Hematopoietic multipotent progenitor cell treated with erythropoietin and hydrocortisone succinate and interleukin-3 and kit ligand, for 4 days (in vitro differentiated cells): ENCODE measurements around the gene PGBD1.
"Not testable (repeated sequence)": the region's sequence is repeated elsewhere in the genome, so short reads cannot be mapped to it uniquely, and the experiment has no call there.

ENCODE experiments used
- DNase-seq: peaks from one replicate; pipeline ENCODE4 v3.0.0-alpha.2; 2015

Gene PGBD1

GRCh38 chr6:28274888-28275287 lies 6.5 kb upstream of the PGBD1 start:
- DNase-seq = no peak

GRCh38 chr6:28277746-28278145 lies 3.6 kb upstream of the PGBD1 start:
- no peak for DNase-seq

GRCh38 chr6:28280595-28281287 lies 631 bp upstream of the PGBD1 start:
- DNase-seq = peak; percentile 12

DNA sequence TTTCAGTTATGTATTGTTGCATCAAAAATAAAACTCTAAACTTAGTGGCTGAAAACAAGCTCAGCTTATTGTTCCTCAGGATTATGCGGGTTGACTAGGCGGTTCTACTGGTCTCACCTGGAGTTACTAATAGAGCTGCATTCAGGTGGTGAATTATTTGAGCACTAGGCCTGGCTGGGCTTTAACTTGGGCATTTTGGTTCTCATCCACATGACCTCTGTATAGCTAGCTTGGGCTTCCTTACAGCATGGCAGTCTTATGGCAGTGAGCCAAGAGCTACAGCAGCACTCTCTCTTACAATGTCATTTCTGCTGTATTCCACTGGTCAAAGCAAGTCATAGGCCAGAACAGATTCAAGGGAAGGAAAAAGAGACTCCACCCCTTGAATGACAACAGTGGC lies 1.6 kb downstream of the PGBD1 start:
- peak; percentile 48 for DNase-seq

DNA sequence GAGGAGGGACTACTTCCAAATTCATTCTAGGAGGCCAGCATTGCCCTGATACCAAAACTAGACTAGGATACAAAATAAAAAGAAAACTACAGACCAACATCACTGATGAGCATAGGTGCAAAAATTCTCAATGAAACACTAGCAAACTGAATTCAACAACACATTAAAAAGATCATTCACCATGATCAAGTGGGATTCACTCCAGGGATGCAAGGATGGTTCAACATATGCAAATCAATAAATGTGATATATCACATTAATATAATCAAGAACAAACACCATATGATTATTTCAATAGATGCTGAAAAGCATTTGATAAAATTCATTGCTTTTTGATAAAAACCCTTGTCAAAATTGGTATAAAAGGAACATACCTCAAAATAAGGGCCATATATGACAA lies 10.2 kb downstream of the PGBD1 start:
- DNase-seq = no peak

- no peak for DNase-seq
Measured at GRCh38 chr6:28295326-28295725, 14.0 kb downstream of the PGBD1 start.

DNA sequence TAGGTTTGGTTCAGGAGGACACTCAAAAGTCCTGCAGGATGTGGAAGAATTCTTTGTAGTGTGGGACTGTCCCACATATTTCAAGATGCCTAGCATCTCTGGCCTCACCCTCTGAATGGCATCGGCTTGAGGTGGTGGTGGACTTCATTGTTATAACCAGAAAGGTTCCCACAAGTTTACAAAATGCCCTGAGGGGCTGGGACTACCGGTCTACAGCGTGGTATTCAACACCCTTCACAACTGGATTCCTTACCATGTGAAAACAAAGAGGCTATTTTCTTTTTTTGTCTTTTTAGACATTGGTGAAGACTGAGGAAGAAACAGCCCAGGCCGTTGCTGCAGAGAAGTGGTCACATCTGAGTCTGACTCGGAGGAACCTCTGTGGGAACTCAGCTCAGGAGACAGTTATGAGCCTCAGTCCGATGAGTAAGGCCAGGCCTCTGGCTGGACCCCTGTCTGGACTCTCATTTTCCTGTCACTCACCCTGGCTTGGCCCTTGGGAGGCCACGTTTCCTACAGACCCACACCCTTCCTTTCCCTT lies 15.2 kb downstream of the PGBD1 start:
- DNase-seq = no peak

- DNase-seq = no peak
Measured at GRCh38 chr6:28303570-28303969, 22.2 kb downstream of the PGBD1 start.

DNA sequence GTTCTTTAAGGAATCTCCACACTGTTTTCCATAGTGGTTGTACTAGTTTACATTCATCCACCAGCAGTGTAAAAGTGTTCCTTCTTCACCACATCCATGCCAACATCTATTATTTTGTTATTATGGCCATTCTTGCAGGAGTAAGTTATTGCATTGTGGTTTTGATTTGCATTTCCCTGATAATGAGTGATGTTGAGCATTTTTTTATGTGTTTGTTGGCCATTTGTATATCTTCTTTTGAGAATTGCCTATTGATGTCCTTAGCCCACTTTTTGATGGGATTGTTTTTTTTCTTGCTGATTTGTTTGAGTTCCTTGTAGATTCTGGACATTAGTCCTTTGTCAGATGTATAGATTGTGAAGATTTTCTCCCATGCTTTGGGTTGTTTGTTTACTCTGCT lies 25.0 kb downstream of the PGBD1 start:
- DNase-seq = not testable (repeated sequence)

GRCh38 chr6:28311139-28311823 lies 29.9 kb downstream of the PGBD1 start:
- no peak for DNase-seq

DNA sequence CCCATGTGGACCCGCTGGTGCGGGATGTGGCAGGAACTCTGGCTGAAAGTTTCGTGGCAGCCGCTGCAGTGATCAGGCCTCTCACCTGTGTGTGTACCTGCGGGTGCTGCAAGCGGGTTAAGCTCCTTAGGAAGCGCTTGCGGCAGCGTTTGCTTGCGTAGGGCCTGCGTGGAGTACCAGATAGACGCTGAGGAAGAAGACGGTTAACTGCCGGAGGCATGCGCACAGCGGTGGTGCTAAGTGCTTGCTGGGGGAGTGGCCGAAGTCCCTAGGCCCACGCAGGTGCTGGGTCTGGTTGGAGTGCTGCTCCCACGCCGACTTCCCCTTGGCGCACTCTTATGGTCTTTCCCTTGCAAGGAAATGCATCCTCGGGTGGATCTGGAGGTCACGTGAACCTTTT lies 31.6 kb downstream of the PGBD1 start:
- DNase-seq = no peak

DNA sequence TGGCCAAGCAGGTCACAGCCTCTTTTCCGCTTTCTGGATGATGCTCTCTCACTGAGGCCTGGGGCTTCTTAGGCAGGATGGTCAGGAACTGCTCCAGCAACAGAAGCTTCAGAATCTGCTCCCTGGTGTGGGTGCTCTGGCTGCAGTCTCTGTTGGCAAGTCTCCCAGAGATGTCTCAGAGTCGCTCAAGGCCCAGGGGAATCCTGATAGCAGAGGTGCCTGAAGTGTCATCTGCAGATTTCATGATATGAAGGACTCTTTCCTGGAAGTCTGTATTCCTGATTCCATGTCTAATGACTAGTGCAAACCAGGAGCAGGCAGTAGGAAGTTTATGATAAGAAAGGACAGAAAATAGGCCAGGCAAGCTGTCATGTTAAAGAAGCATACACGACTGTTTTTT lies 34.3 kb downstream of the PGBD1 start:
- peak; percentile 39 for DNase-seq

DNA sequence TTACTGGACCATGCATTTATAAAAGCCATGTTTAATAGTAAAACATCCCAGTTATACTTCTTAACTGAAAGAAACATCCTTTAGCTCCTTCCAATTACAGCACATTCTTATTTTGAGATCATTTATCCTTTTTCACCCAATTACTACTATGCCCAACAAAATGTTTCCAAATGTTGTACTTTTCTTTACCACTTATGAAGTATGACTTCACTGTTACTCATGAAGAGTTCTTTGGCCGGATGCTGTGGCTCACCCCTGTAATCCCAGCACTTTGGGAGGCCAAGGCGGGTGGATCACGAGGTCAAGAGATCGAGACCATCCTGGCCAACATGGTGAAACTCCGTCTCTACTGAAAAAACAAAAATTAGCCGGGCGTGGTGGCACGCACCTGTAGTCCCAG lies 36.5 kb downstream of the PGBD1 start:
- DNase-seq = not testable (repeated sequence)

GRCh38 chr6:28322661-28323060 lies 41.3 kb downstream of the PGBD1 start:
- DNase-seq = no peak

DNA sequence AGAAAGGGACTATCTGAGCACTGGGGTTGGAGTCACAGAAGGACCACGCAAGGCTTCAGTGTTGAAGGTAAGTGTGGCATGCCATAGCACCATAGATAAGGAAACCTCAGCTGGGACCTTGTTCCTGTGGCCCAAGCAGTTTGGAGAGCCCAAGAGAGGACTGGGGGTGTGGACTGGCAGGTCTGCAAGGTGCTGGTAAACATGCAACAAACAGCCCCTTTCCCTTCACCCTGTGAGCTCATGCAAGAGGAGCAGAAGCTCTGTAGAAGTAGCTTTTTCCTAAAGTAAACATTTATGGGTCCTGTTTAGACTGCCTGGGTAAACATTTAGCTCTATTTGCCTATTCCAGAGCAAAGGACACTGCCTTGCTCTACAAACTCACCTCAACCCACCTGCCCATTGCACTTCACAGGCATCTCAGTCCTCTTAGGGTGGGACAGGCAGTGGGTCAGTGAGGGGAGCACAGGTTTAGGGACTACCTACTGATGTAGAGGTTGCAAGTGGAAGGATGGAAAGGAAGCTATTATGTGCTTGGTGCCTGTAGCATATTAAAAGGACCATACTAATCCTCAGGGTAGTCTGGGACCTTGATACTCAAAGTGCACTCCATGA lies 42.5 kb downstream of the PGBD1 start:
- no peak for DNase-seq

- DNase-seq = no peak
Measured at GRCh38 chr6:28326371-28326948, 45.1 kb downstream of the PGBD1 start.

GRCh38 chr6:28330041-28330440 lies 48.7 kb downstream of the PGBD1 start:
- DNase-seq = peak; percentile 68

DNA sequence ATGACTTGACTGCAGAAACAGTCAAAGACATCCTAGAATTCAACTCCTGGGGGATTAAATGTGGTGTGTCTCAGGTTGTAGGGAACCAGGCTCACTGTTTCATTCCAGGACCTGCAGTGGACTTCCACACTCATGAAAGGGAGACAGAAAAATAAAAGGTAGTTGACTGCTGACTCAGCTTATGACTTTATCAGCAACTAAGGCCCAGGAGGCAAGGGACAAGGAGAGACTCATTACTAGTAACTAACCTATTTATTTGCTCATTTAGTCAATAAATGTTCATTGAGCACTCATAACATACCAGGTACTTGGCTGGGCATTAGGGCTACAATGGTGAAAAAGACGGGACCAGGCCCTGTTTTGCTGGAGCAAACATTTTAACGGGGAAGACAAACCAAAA lies 51.7 kb downstream of the PGBD1 start:
- DNase-seq = no peak

- DNase-seq = no peak
Measured at GRCh38 chr6:28333599-28334018, 52.2 kb downstream of the PGBD1 start.

GRCh38 chr6:28334286-28335039 lies 53.1 kb downstream of the PGBD1 start:
- no peak for DNase-seq

GRCh38 chr6:28335040-28335563 lies 53.7 kb downstream of the PGBD1 start:
- peak; percentile 92 for DNase-seq

- DNase-seq = peak; percentile 99
Measured at GRCh38 chr6:28335564-28336283, 54.4 kb downstream of the PGBD1 start, which contains the start of gene ZSCAN31. TSS of gene ZSCAN31 (minus strand) at chr6:28336148. CDS start at chr6:28329683, 6,465 bp downstream.
